HAP-1 (cell line): ENCODE data around the gene TBX21.
A peak's percentile ranks its signal among the peaks of the same experiment; 100 is the strongest.

Source experiments
- DNase-seq, 2 experiments: peaks; one replicate each; pipeline ENCODE4 v3.0.0-alpha.2; 2016 to 2020; ENCODE audit warnings: low spot score in 2 of 2
- H3K27me3 ChIP-seq: fragments of 250-450 bp; sonication (Bioruptor Pico); 2 replicates; pipeline ENCODE4 v1.5.1; 2020; ENCODE audit warnings: low read depth, mild to moderate bottlenecking, moderate library complexity
- H3K36me3 ChIP-seq: fragments of 250-450 bp; sonication (Bioruptor Pico); replicated peaks from 2 replicates; pipeline ENCODE4 v1.5.1; 2020; ENCODE audit warnings: mild to moderate bottlenecking
- H3K4me1 ChIP-seq: fragments of 250-450 bp; sonication (Bioruptor Pico); 2 replicates; pipeline ENCODE4 v1.5.1; 2020; ENCODE audit warnings: mild to moderate bottlenecking
- H3K4me3 ChIP-seq: fragments of 250-450 bp; sonication (Bioruptor Pico); 2 replicates; pipeline ENCODE4 v1.5.1; 2020; ENCODE audit warnings: mild to moderate bottlenecking, moderate library complexity
- H3K9me3 ChIP-seq: fragments of 250-450 bp; sonication (Bioruptor Pico); 2 replicates; pipeline ENCODE4 v1.5.1; 2020; ENCODE audit warnings: mild to moderate bottlenecking, moderate library complexity
- in situ Hi-C: fragments of 300-500 bp; cut with MboI; formaldehyde crosslinking; loops from 3 replicates; pipeline ENCODE4 v1.14.3; 2020; ENCODE audit warnings: low sequenced_read_pairs, inconsistent platforms, mixed read lengths

Gene TBX21

GRCh38 chr17:47715669-47716325 lies 17.2 kb upstream of the TBX21 start:
- Histone ChIP-seq H3K27me3 (peaks cover 41% of the 10 kb centered on the region), H3K4me3 (no peak overlapping the region), H3K4me1 (no peaks in the 10 kb centered on the region), H3K9me3 (no peaks in the 10 kb centered on the region), H3K36me3 (no peaks in the 10 kb centered on the region)
- in situ Hi-C loops: no loop called here
- DNase-seq: no peak

GRCh38 chr17:47716375-47716774 lies 16.7 kb upstream of the TBX21 start:
- in situ Hi-C loops: no loop called here
- DNase-seq: no peak
- H3K4me1 ChIP-seq: no peaks in the 10 kb centered on the region
- no peaks in the 10 kb centered on the region for H3K36me3 ChIP-seq
- H3K4me3 ChIP-seq: no peak overlapping the region
- no peaks in the 10 kb centered on the region for H3K9me3 ChIP-seq
- peaks cover 47% of the 10 kb centered on the region for H3K27me3 ChIP-seq

- no peak for DNase-seq
- Histone ChIP-seq H3K4me1 (no peaks in the 10 kb centered on the region), H3K36me3 (no peaks in the 10 kb centered on the region), H3K9me3 (no peaks in the 10 kb centered on the region), H3K4me3 (no peak overlapping the region), H3K27me3 (peaks cover 56% of the 10 kb centered on the region)
- in situ Hi-C loops: no loop called here
These were observed 15.8 kb upstream of the TBX21 start for GRCh38 chr17:47717261-47717697.

GRCh38 chr17:47717979-47718621 lies 14.9 kb upstream of the TBX21 start:
- no peak overlapping the region for H3K4me3 ChIP-seq
- H3K9me3 ChIP-seq: no peaks in the 10 kb centered on the region
- in situ Hi-C loops: no loop called here
- H3K36me3 ChIP-seq: no peaks in the 10 kb centered on the region
- no peaks in the 10 kb centered on the region for H3K4me1 ChIP-seq
- peaks cover 57% of the 10 kb centered on the region for H3K27me3 ChIP-seq
- no peak for DNase-seq

DNA sequence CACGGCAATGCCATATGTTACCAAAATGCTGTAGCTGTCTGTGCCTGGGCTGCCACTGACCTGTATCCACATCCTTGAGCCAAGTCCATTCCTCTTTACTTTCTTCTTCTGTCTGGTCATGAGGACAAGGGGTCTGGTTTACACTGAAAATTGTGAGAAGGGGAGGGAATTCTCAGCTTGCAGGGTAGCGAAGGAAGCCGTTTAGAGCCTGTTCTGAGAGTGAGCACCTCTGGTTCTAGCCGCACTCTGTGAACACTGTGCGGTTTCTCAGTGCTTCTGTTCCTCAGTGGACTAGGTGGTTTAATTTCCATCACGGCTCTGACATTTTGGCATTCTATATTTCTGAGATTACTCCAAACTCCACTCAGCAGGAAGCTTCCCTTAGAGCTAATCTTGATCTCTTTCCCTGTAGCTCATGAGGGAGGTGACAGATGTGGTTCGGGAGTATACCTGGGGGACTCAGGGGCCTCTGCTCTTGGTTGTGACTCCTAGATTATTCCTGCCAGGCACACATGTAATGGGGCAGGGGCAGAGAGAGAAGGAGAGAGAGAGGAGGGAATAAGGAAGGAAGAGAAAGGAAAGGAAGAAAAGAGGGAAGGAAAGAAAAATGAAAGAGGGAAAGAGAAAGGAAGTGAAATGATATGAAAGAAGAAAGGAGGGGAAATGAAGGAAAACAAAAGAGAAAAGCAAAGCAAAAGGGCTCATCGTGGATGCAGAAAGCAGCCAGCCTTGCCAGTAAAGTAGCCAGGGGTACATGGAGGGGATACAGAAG lies 14.2 kb upstream of the TBX21 start:
- Histone ChIP-seq H3K4me3 (no peak overlapping the region), H3K9me3 (no peaks in the 10 kb centered on the region), H3K36me3 (no peaks in the 10 kb centered on the region), H3K4me1 (no peaks in the 10 kb centered on the region), H3K27me3 (peaks cover 57% of the 10 kb centered on the region)
- DNase-seq: no peak
- in situ Hi-C loops: no loop called here

- no peaks in the 10 kb centered on the region for H3K4me1 ChIP-seq
- H3K27me3 ChIP-seq: peaks cover 56% of the 10 kb centered on the region
- no peaks in the 10 kb centered on the region for H3K36me3 ChIP-seq
- in situ Hi-C loops: no loop called here
- H3K4me3 ChIP-seq: no peak overlapping the region
- DNase-seq: no peak
- H3K9me3 ChIP-seq: no peaks in the 10 kb centered on the region
These were observed 13.5 kb upstream of the TBX21 start for GRCh38 chr17:47719411-47720152.

GRCh38 chr17:47720196-47720595 lies 12.8 kb upstream of the TBX21 start:
- no peak for DNase-seq
- Histone ChIP-seq H3K9me3 (no peaks in the 10 kb centered on the region), H3K36me3 (no peaks in the 10 kb centered on the region), H3K4me1 (no peaks in the 10 kb centered on the region), H3K4me3 (no peak overlapping the region), H3K27me3 (peaks cover 51% of the 10 kb centered on the region)
- in situ Hi-C loops: no loop called here

DNA sequence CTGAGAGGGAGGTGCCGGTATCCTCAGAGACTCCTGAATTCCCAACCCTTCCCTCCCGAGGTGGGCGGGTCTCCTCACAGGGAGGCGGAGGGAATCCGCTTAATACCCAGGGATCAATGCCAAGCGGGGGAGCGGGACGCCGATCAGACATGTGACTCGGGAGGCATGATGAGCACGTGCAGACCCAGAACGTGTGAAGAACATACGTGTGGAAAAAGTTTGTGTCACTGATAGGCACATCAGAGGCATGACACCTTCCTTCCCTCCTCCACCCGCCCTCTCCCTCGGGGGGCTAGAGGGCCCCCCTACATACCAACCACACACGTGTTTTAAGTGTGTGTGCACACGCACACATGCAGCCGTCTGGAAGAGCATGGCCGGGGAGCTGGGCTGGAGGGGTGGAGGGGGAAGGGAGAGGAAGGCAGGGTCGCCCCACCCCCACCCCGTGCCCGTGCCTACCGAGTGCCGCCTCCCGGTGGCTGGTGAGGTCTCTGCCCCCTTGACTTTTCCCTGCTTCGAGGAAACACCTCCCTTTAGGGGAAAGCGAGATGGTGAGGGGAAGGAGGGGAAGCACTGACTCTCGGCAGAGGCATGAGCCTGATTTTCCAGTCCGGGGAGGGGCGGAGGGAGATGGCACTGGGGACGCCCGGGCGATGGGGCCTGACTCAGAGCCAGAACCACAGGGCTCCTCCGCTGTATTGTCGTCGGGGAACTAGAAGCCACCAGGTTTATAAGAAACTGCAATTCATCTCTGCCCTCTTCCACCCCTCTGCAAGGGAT lies 12.1 kb upstream of the TBX21 start:
- in situ Hi-C loops: no loop called here
- no peaks in the 10 kb centered on the region for H3K36me3 ChIP-seq
- H3K27me3 ChIP-seq: peaks cover 51% of the 10 kb centered on the region
- no peak overlapping the region for H3K4me3 ChIP-seq
- DNase-seq: peak in 1 of 2 experiments; percentile 30
- no peaks in the 10 kb centered on the region for H3K9me3 ChIP-seq
- no peaks in the 10 kb centered on the region for H3K4me1 ChIP-seq

DNA sequence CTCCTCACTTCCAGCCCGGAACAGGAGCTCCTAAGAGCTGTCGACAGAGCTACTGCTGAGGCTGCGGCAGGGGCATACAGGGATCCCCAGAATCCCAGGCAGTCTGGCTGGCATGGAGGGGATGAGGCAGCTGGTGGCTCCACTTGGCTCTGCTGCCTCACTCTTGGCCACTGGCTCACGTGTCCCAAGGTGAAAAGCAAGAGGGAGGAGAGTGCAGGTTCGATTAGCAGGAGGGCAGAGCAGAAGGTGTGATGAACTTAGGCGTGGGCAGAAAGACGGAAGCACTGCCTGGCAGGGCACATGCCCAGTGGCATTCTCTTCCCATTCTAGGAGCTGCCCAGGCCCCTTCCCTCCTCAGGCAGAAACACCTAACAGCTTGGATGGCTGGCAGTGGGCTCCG lies 11.3 kb upstream of the TBX21 start:
- Histone ChIP-seq H3K9me3 (no peaks in the 10 kb centered on the region), H3K36me3 (no peaks in the 10 kb centered on the region), H3K4me3 (no peak overlapping the region), H3K27me3 (peaks cover 51% of the 10 kb centered on the region), H3K4me1 (no peaks in the 10 kb centered on the region)
- in situ Hi-C loops: no loop called here
- no peak for DNase-seq

GRCh38 chr17:47724705-47725104 lies 8.3 kb upstream of the TBX21 start:
- in situ Hi-C loops: no loop called here

GRCh38 chr17:47725446-47726111 lies 7.5 kb upstream of the TBX21 start:
- DNase-seq: no peak
- Histone ChIP-seq H3K4me1 (no peaks in the 10 kb centered on the region), H3K9me3 (no peaks in the 10 kb centered on the region), H3K36me3 (no peaks in the 10 kb centered on the region), H3K4me3 (no peak overlapping the region), H3K27me3 (peaks cover 22% of the 10 kb centered on the region)
- in situ Hi-C loops: no loop called here

More at GRCh38 chr17:47724705-47725104, 8.3 kb upstream of the TBX21 start:
- Histone ChIP-seq H3K9me3 (no peaks in the 10 kb centered on the region), H3K4me3 (no peak overlapping the region), H3K4me1 (no peaks in the 10 kb centered on the region), H3K27me3 (peaks cover 30% of the 10 kb centered on the region), H3K36me3 (no peaks in the 10 kb centered on the region)
- no peak for DNase-seq

GRCh38 chr17:47726796-47727703 lies 6.0 kb upstream of the TBX21 start:
- H3K9me3 ChIP-seq: no peaks in the 10 kb centered on the region
- H3K4me3 ChIP-seq: no peak overlapping the region
- no peaks in the 10 kb centered on the region for H3K36me3 ChIP-seq
- in situ Hi-C loops: no loop called here
- DNase-seq: no peak
- H3K4me1 ChIP-seq: no peaks in the 10 kb centered on the region
- peaks cover 12% of the 10 kb centered on the region for H3K27me3 ChIP-seq
